ENCODE measurements around the gene ALDH1A3. TPM values are rescaled to one million over a fixed set of nuclear protein-coding genes. Genes with fewer than 3 reads are reported as not detected.

ALDH1A3 gene
- polyA plus RNA-seq, 3 donors, result 10.3 to 150 (median 118) TPM

- H3K27ac ChIP-seq (ENCODE audit: low read depth, low read length), result no peak overlapping the region
These were observed 35.2 kb downstream of the ALDH1A3 start for GRCh38 chr15:100914876-100915275.

DNA sequence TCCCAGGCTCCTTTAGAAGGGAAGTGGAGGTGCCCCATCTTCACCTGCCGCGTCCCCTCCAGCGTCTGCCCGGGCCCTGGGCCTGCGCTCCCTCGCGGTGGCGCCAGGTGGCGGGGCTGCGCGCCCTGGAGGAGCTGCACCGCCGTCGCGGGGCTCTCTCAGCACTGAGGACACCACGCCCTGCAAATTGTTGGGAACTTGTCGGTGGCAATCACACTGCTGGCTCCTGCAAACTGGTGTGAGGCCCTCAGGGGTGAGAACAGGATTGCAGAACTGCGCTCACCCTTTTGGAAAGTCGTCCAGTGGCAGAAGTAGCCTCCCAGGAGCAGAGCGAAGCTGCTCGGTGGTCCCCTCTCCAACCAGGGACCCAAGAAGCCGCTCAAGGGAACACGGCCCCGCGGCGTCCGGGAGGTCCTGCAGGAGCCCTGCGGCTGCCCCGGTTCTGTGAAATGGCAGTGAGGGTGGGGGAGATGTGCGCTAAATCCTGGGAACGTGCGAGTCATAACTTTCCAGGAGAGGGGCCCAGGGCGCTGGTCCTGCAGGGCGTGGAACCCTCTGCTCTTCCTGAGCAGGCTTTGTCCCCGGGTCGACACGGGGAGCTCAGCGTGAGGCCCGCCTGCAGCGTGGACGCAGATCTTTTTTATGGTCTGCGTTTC, 38.5 kb downstream of the ALDH1A3 start:
- 1 to 2% (median 2%) methylated on average over 42 of the region's 42 CpGs for WGBS, 3 donors
- no peak overlapping the region for H3K27ac ChIP-seq (ENCODE audit: low read depth, low read length)

More at GRCh38 chr15:100914876-100915275, 35.2 kb downstream of the ALDH1A3 start:
- 76 to 84% (median 80%) methylated on average over 6 of the region's 6 CpGs for WGBS, 3 donors

DNA sequence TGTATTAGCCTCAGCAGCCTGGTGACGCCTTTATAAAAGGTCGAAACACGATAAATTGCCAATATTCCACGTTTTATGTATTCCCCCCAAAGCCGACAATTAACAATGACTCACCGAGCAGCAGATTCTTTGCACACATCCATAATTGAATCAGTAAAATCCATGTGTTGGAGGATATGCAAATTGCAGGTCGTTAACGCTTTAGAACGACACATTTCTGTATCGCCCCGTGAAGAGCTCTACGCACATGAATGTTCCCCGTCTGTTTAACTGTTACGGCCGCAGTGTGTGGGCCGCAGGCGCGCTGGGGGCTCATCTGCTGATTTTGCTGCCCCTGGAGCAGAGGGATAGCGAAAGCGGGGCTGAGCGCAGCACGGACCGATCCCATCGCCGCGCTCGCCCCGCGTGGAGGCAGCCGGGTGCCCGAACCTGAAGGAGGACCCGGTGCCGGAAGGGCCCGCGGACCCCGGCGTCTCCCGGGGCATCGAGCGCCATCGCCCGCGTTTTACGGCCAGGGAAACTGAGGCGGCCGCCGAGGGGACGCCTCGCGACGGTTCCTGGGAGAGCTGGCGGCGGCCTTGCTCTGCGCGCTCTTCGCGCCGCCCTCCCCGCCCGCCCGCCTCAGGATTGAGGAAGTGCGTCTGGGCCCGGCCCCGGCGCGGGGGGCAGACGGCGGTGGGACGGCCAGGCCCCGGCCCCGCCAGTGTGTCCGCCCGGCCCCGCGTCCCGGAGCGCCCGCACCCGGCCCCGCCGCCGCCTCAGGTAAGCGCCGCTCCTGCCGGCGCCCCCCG, 39.3 kb downstream of the ALDH1A3 start, which contains the start of gene LRRK1:
Gene LRRK1, plus strand, starts transcription at position 668 of the 791 bp plus-strand sequence. CDS start 5,276 bp downstream, outside the sequence.
- no peak within 1 kb of the TSS for H3K27ac ChIP-seq (ENCODE audit: low read depth, low read length)
- 1% methylated on average over 53 to 87 of the region's 87 CpGs for WGBS, 3 donors

GRCh38 chr15:100919481-100920405, 40.1 kb downstream of the ALDH1A3 start:
- H3K27ac ChIP-seq (ENCODE audit: low read depth, low read length), result no peak overlapping the region
- WGBS, 3 donors, result 2 to 4% (median 3%) methylated on average over 58 to 80 of the region's 80 CpGs

GRCh38 chr15:100920516-100921135, 41.0 kb downstream of the ALDH1A3 start:
- 88 to 92% (median 90%) methylated on average over 8 of the region's 8 CpGs for WGBS, 3 donors
- no peak overlapping the region for H3K27ac ChIP-seq (ENCODE audit: low read depth, low read length)

DNA sequence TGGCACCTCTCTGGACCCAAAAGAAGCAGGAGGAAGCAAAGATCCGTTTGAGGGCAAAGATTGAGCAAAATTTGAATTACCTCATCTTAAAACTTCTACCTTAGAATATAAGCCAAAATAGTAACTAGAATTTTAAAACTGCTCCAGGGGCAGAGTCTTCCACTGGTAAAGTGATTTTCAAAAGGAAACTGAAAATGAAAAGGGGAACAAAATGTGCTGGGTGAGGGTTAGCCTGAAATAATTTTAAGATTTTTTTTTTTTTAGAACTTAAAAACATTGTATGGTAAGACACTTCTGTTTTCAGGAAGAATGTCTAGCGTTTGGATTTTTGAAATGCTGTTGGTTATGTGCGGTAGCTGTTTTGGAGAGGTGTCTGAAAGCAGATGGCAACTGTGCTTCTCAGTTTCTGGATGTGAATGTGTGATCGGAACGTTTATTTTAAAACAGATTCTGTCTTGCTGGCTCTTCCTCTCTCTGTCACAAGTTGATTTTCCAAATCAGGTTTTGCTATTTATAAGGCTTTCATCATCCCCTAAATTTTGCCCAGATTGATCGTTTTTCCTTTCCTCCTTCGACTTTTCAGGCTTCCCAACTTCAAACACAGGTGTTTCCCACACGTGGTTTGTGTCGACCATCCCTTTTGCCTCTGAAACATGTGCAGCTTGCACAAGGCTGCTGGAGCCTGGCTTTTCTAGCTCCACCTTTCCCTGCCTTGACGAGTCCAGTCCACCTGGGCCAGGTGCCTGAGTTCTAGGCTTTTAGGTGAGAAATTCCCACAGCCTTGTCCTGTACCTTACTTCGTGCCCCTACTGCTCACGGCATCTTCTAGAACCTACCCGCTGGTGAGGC, 42.8 kb downstream of the ALDH1A3 start:
- 54 to 74% (median 57%) methylated on average over 13 of the region's 13 CpGs for WGBS, 3 donors
- H3K27ac ChIP-seq (ENCODE audit: low read depth, low read length), result no peak overlapping the region

DNA sequence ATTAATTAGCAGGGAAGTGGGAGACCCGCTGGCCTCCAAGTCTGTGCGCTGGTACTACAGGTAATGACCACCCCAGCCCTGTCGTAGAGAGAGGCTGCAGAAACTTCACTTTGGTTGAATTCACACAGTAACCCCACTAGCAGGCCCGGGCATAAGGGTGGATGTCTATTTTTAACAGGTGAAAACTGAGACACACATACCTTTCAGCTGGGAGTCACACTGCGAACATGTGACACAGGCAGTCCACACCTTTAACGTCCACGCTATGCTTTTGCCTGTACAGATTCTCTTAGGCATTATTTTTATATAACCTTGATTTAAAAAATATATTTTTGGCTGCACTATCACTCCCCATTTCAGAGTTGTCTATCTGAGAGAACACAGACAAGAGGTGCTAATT, 43.4 kb downstream of the ALDH1A3 start:
- 93 to 95% (median 94%) methylated on average over 7 of the region's 7 CpGs for WGBS, 3 donors

GRCh38 chr15:100923902-100924301, 44.3 kb downstream of the ALDH1A3 start:
- no peak overlapping the region for H3K27ac ChIP-seq (ENCODE audit: low read depth, low read length)
- 87 to 91% (median 91%) methylated on average over 5 of the region's 5 CpGs for WGBS, 3 donors

More for the DNA sequence above, 43.4 kb downstream of the ALDH1A3 start:
- H3K27ac ChIP-seq (ENCODE audit: low read depth, low read length), result no peak overlapping the region

GRCh38 chr15:100924436-100924835, 44.8 kb downstream of the ALDH1A3 start:
- H3K27ac ChIP-seq (ENCODE audit: low read depth, low read length), result no peak overlapping the region
- 93 to 96% (median 95%) methylated on average over 11 of the region's 11 CpGs for WGBS, 3 donors

- WGBS, 3 donors, result 90 to 94% (median 91%) methylated on average over 8 of the region's 8 CpGs
- no peak overlapping the region for H3K27ac ChIP-seq (ENCODE audit: low read depth, low read length)
These were observed 45.8 kb downstream of the ALDH1A3 start for GRCh38 chr15:100925480-100925879.

- WGBS, 3 donors, result 86 to 95% (median 91%) methylated on average over 11 of the region's 11 CpGs
- H3K27ac ChIP-seq (ENCODE audit: low read depth, low read length), result no peak overlapping the region
These were observed 46.6 kb downstream of the ALDH1A3 start for GRCh38 chr15:100926258-100926657.

GRCh38 chr15:100926971-100927756, 47.5 kb downstream of the ALDH1A3 start:
- WGBS, 3 donors, result 86 to 96% (median 94%) methylated on average over 11 of the region's 11 CpGs
- no peak overlapping the region for H3K27ac ChIP-seq (ENCODE audit: low read depth, low read length)

DNA sequence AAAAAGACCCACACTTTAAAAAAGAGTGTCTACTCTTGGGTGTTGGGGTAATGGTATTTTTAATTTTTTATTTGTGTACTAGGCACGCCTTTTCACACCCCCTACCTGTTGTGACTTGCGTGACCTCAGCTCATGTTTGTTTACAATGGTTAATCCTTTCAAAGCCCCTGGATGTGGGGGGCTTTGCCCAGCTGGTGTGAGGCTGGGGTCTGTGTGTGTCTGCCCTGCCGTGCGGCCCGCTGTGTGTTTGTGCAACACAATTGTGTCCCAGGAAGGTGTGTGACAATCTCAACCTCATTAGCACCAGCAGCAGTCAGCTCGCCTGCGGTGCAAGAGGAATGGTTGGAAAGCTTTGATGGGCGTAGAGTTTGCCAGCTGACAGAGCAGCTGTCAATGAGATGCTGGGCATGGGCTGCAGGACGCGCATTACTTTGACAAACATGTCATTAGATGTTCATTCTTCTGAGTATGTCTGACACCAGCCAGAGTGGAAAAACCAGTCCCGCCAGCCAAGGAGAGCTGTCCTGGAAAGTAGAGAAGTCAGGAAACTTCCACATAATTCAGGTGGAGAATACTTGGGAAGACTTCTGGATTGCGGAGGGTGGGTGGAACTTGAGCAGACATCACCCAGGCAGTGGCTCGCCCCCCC, 49.1 kb downstream of the ALDH1A3 start:
- 76 to 94% (median 92%) methylated on average over 13 of the region's 13 CpGs for WGBS, 3 donors
- H3K27ac ChIP-seq (ENCODE audit: low read depth, low read length), result no peak overlapping the region

GRCh38 chr15:100929641-100930042, 50.0 kb downstream of the ALDH1A3 start:
- no peak overlapping the region for H3K27ac ChIP-seq (ENCODE audit: low read depth, low read length)
- 49 to 66% (median 54%) methylated on average over 6 of the region's 6 CpGs for WGBS, 3 donors

DNA sequence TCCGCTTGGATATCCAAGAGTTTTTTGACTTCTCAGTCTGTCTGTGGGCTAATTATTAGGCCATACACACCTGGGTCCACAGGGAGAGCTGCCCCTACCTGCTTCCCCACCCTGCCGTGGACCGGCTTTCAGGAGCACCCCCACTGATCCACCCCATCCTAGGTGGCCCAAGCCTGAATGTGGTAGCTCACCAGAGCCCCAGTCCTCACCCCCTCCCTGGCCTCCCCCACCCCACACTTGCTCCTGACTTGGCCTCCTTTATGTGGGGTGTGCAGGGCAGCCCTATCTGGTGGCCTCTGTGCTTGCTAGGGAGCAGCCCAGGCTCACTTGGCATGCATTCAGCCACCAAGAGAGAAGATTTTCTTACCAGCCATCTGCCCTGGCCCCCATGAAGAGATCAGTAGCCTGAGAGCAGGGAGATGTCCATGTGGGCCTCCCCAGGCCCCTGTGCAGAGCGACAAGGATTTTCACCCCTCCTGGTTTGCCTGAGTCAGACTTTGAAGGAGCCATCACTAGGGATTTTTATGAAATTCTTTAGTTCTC, 50.7 kb downstream of the ALDH1A3 start:
- WGBS, 3 donors, result 96 to 98% (median 96%) methylated on average over 4 of the region's 4 CpGs
- no peak overlapping the region for H3K27ac ChIP-seq (ENCODE audit: low read depth, low read length)
